Upper lobe of right lung (tissue), 1 donor: ENCODE data around the gene PLPPR3. TPM values are rescaled to one million over a fixed set of nuclear protein-coding genes. Genes with fewer than 3 reads are reported as not detected.

Experiments
- ATAC-seq: fragments of 200-7000 bp; cut with Tn5 transposase; one replicate; pipeline ENCODE4 v1.9.1; 2020; ENCODE audit warnings: mild to moderate bottlenecking, moderate library complexity
- DNase-seq: peaks from one replicate; pipeline ENCODE4 v3.0.0-alpha.2; 2020
- H3K27ac ChIP-seq: fragments of 200-600 bp; one replicate; pipeline ENCODE4 v1.8.0; 2022
- H3K27me3 ChIP-seq: fragments of 200-600 bp; one replicate; pipeline ENCODE4 v1.8.0; 2022; ENCODE audit warnings: mild to moderate bottlenecking
- H3K36me3 ChIP-seq: fragments of 200-600 bp; one replicate; pipeline ENCODE4 v1.8.0; 2022
- H3K4me1 ChIP-seq: fragments of 200-600 bp; one replicate; pipeline ENCODE4 v1.8.0; 2022
- H3K4me3 ChIP-seq: fragments of 200-600 bp; one replicate; pipeline ENCODE4 v1.8.0; 2022; ENCODE audit warnings: mild to moderate bottlenecking
- H3K9me3 ChIP-seq: fragments of 200-600 bp; one replicate; pipeline ENCODE4 v1.8.0; 2022
- CTCF ChIP-seq: fragments of 200-600 bp; IDR thresholded peaks from one replicate; pipeline ENCODE4 v1.8.0; 2022; ENCODE audit warnings: antibody characterized with exemption
- intact Hi-C: fragments of 100-400 bp; cut with DNase I; formaldehyde crosslinking; loops from one replicate; pipeline ENCODE4 v1.11.0; 2022
- total RNA-seq: library from RNA; stranded (reverse); fragmentation: NEBNext Ultra II Directional; extraction: Animal tissue kit (Norgen Biotek cat#: 25700); gene quantifications from one replicate; pipeline ENCODE4 v1.2.1, GENCODE V29; 2021
- donor health status: DM: no; HTN: yes; CAD: no; lungs with severe emphysema.

Gene PLPPR3
- total RNA-seq, 1 donor from 2014 or later: 0.46 TPM

GRCh38 chr19:868458-869244 is 46.9 kb upstream of the PLPPR3 start:
- TF ChIP-seq CTCF: no peak
- Histone ChIP-seq H3K4me1 (peaks cover 19% of the 10 kb centered on the region), H3K4me3 (no peak overlapping the region), H3K9me3 (no peaks in the 10 kb centered on the region), H3K27ac (peak overlapping the region; percentile 58), H3K27me3 (no peaks in the 10 kb centered on the region), H3K36me3 (peaks cover 8% of the 10 kb centered on the region)
- intact Hi-C loops: no loop called here
- ATAC-seq (no peak), DNase-seq (no peak)

- DNase-seq (no peak), ATAC-seq (no peak)
- no peaks in the 10 kb centered on the region for H3K9me3 ChIP-seq
- no peak overlapping the region for H3K27ac ChIP-seq
- intact Hi-C loops: no loop called here
- no peak for TF ChIP-seq CTCF
- peaks cover 8% of the 10 kb centered on the region for H3K36me3 ChIP-seq
- H3K4me1 ChIP-seq: peaks cover 19% of the 10 kb centered on the region
- H3K27me3 ChIP-seq: no peaks in the 10 kb centered on the region
- no peak overlapping the region for H3K4me3 ChIP-seq
Measured at GRCh38 chr19:867855-868457, 46.2 kb upstream of the PLPPR3 start.

- no peak for ATAC-seq
- Histone ChIP-seq H3K36me3 (peaks cover 8% of the 10 kb centered on the region), H3K9me3 (no peaks in the 10 kb centered on the region), H3K4me1 (peaks cover 17% of the 10 kb centered on the region), H3K27me3 (no peaks in the 10 kb centered on the region), H3K4me3 (no peak overlapping the region), H3K27ac (no peak overlapping the region)
- intact Hi-C loops: no loop called here
- TF ChIP-seq CTCF: no peak
- DNase-seq: no peak
Measured at GRCh38 chr19:867301-867793, 45.6 kb upstream of the PLPPR3 start.

GRCh38 chr19:866769-867300 is 45.1 kb upstream of the PLPPR3 start:
- no peak for DNase-seq
- ATAC-seq: no peak
- intact Hi-C loops: no loop called here

GRCh38 chr19:863315-863620 is 41.5 kb upstream of the PLPPR3 start:
- DNase-seq: no peak
- no peak for TF ChIP-seq CTCF
- peaks cover 6% of the 10 kb centered on the region for H3K36me3 ChIP-seq
- no peak overlapping the region for H3K4me3 ChIP-seq
- H3K27me3 ChIP-seq: no peaks in the 10 kb centered on the region
- intact Hi-C loops: no loop called here
- no peak for ATAC-seq
- H3K27ac ChIP-seq: no peak overlapping the region
- no peaks in the 10 kb centered on the region for H3K9me3 ChIP-seq
- peaks cover 15% of the 10 kb centered on the region for H3K4me1 ChIP-seq

More at GRCh38 chr19:866769-867300, 45.1 kb upstream of the PLPPR3 start:
- TF ChIP-seq CTCF: no peak
- H3K9me3 ChIP-seq: no peaks in the 10 kb centered on the region
- H3K36me3 ChIP-seq: peaks cover 8% of the 10 kb centered on the region
- H3K4me1 ChIP-seq: peaks cover 12% of the 10 kb centered on the region
- no peak overlapping the region for H3K27ac ChIP-seq
- H3K27me3 ChIP-seq: no peaks in the 10 kb centered on the region
- H3K4me3 ChIP-seq: no peak overlapping the region
